ENCODE data around the gene MRPL3. TPM values are rescaled to one million over a fixed set of nuclear protein-coding genes. Genes with fewer than 3 reads are reported as not detected.

The MRPL3 gene
- total RNA-seq, 1 experiment from 2014 or later: 137 TPM

DNA sequence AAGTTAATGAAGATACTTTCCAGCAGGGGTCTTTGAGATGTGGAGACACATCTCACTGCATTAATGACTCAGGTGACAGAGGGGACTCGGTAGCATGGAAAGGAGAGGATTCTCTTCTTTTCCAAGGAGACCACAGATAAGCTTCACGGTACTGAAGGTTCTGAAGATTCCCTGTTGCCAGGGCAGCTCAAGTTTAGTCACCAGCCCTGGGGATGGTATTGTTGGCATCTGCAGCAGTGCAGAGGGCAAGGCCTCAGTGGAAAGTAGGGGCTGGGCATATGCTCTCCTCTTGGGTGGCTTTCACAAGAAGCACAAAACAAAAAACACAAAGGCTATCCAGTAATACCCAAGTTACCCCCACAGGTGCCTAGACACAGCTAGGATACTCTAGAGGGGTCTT lies 38.0 kb upstream of the MRPL3 start:
- no peak for TF ChIP-seq EZH2 (IDR thresholded peaks at IDR 0.05; ENCODE audit: borderline replicate concordance, low read depth, low read length, poor library complexity, severe bottlenecking)
- TF ChIP-seq CTCF (conservative IDR thresholded peaks at IDR 0.05; ENCODE audit: low read depth, low read length): no peak
- ChIA-PET POLR2A (ENCODE audit: low non-redundant PET) (no interaction called here), CTCF (no interaction called here)
- H3K27me3 ChIP-seq (replicated peaks; ENCODE audit: insufficient read depth, low read depth, low read length, poor library complexity): peaks cover 6% of the 10 kb centered on the region
- intact Hi-C loops (cut with micrococcal nuclease; ENCODE audit: unreplicated experiment): no loop called here
- H3K36me3 ChIP-seq (ENCODE audit: insufficient read depth, low read length, poor library complexity, severe bottlenecking): no peaks in the 10 kb centered on the region
- H3K9me3 ChIP-seq (ENCODE audit: low read depth, low read length, poor library complexity, severe bottlenecking): no peaks in the 10 kb centered on the region
- no peak for DNase-seq (ENCODE audit: low spot score)
- H3K27ac ChIP-seq (ENCODE audit: low read depth, low read length, poor library complexity, severe bottlenecking): no peak overlapping the region
- BruUV-seq (replicated peaks): no TSS peak
- H3K4me3 ChIP-seq (ENCODE audit: low read depth, low read length, poor library complexity, severe bottlenecking): no peak overlapping the region
- H3K4me1 ChIP-seq (ENCODE audit: insufficient read depth, low read length, poor library complexity, severe bottlenecking): no peaks in the 10 kb centered on the region

GRCh38 chr3:131540143-131540542 lies 37.4 kb upstream of the MRPL3 start:
- H3K36me3 ChIP-seq (ENCODE audit: insufficient read depth, low read length, poor library complexity, severe bottlenecking): no peaks in the 10 kb centered on the region
- TF ChIP-seq EZH2 (IDR thresholded peaks at IDR 0.05; ENCODE audit: borderline replicate concordance, low read depth, low read length, poor library complexity, severe bottlenecking) (no peak), CTCF (conservative IDR thresholded peaks at IDR 0.05; ENCODE audit: low read depth, low read length) (no peak)
- H3K27me3 ChIP-seq (replicated peaks; ENCODE audit: insufficient read depth, low read depth, low read length, poor library complexity): peaks cover 6% of the 10 kb centered on the region
- no peaks in the 10 kb centered on the region for H3K4me1 ChIP-seq (ENCODE audit: insufficient read depth, low read length, poor library complexity, severe bottlenecking)
- POLR2A ChIA-PET (ENCODE audit: low non-redundant PET): no interaction called here
- intact Hi-C loops (cut with micrococcal nuclease; ENCODE audit: unreplicated experiment): no loop called here
- H3K27ac ChIP-seq (ENCODE audit: low read depth, low read length, poor library complexity, severe bottlenecking): no peak overlapping the region
- BruUV-seq (replicated peaks): no TSS peak
- no peak overlapping the region for H3K4me3 ChIP-seq (ENCODE audit: low read depth, low read length, poor library complexity, severe bottlenecking)
- DNase-seq (ENCODE audit: low spot score): no peak
- CTCF ChIA-PET: no interaction called here
- H3K9me3 ChIP-seq (ENCODE audit: low read depth, low read length, poor library complexity, severe bottlenecking): no peaks in the 10 kb centered on the region

- ChIA-PET POLR2A (ENCODE audit: low non-redundant PET) (no interaction called here), CTCF (no interaction called here)
- TF ChIP-seq CTCF (conservative IDR thresholded peaks at IDR 0.05; ENCODE audit: low read depth, low read length): no peak
- no peak for TF ChIP-seq EZH2 (IDR thresholded peaks at IDR 0.05; ENCODE audit: borderline replicate concordance, low read depth, low read length, poor library complexity, severe bottlenecking)
- no peak overlapping the region for H3K4me3 ChIP-seq (ENCODE audit: low read depth, low read length, poor library complexity, severe bottlenecking)
- no peak overlapping the region for H3K27ac ChIP-seq (ENCODE audit: low read depth, low read length, poor library complexity, severe bottlenecking)
- H3K36me3 ChIP-seq (ENCODE audit: insufficient read depth, low read length, poor library complexity, severe bottlenecking): no peaks in the 10 kb centered on the region
- no peaks in the 10 kb centered on the region for H3K4me1 ChIP-seq (ENCODE audit: insufficient read depth, low read length, poor library complexity, severe bottlenecking)
- intact Hi-C loops (cut with micrococcal nuclease; ENCODE audit: unreplicated experiment): no loop called here
- no TSS peak for BruUV-seq (replicated peaks)
- no peak for DNase-seq (ENCODE audit: low spot score)
- peaks cover 6% of the 10 kb centered on the region for H3K27me3 ChIP-seq (replicated peaks; ENCODE audit: insufficient read depth, low read depth, low read length, poor library complexity)
- no peaks in the 10 kb centered on the region for H3K9me3 ChIP-seq (ENCODE audit: low read depth, low read length, poor library complexity, severe bottlenecking)
Measured at GRCh38 chr3:131538968-131539367, 36.2 kb upstream of the MRPL3 start.
